Renal pelvis (tissue), 12 donors: ENCODE measurements around the gene LSMEM2. TPM values are rescaled to one million over a fixed set of nuclear protein-coding genes. Genes with fewer than 3 reads are reported as not detected.
"Not testable (repeated sequence)": the region's sequence is repeated elsewhere in the genome, so short reads cannot be mapped to it uniquely, and the experiment has no call there.

Source experiments
- DNase-seq: peaks from one replicate; pipeline ENCODE4 v3.0.0-alpha.2; 2013
- long read RNA-seq, 16 experiments: transcript quantifications; one replicate each; lab custom pipeline, GENCODE V29; 2026
- polyA plus RNA-seq, 3 donors: library from polyadenylated mRNA; unstranded; fragments of 120-200 nt; gene quantifications; one replicate each; pipeline ENCODE4 v1.2.1, GENCODE V29; 2013; ENCODE audit not compliant: insufficient read length in 3 of 3

Gene LSMEM2
- polyA plus RNA-seq, result 1 to 10 TPM in 1 of 3 donors, under 1 TPM in 2; 0.31 to 1.5 (median 0.69) TPM
- long read RNA-seq, donor 1, result 0 reads
- long read RNA-seq, donor 2, partial matches to known transcripts, result 0 of 1 reads
- long read RNA-seq, donor 2, other reads (novel, unspliced or antisense), result 0 of 1 reads
- long read RNA-seq, donor 3, result 0 reads
- long read RNA-seq, donor 4, partial matches to known transcripts, result 23 of 46 reads
- long read RNA-seq, donor 4, other reads (novel, unspliced or antisense), result 23 of 46 reads
- long read RNA-seq, donor 5, result 0 reads
- long read RNA-seq, donor 6, result 0 reads
- long read RNA-seq, donor 7, result 0 reads
- long read RNA-seq, donor 8, result 0 reads
- long read RNA-seq, donor 9, partial matches to known transcripts, result 11 of 28 reads
- long read RNA-seq, donor 9, other reads (novel, unspliced or antisense), result 16 of 28 reads
- long read RNA-seq, donor 10, partial matches to known transcripts, result 0 of 1 reads
- long read RNA-seq, donor 10, other reads (novel, unspliced or antisense), result 0 of 1 reads
- long read RNA-seq, donor 11, partial matches to known transcripts, result 19 of 28 reads
- long read RNA-seq, donor 11, other reads (novel, unspliced or antisense), result 9 of 28 reads
- long read RNA-seq, donor 12, partial matches to known transcripts, result 53 of 71 reads
- long read RNA-seq, donor 12, other reads (novel, unspliced or antisense), result 18 of 71 reads
- long read RNA-seq, donor 13, partial matches to known transcripts, result 17 of 24 reads
- long read RNA-seq, donor 13, other reads (novel, unspliced or antisense), result 7 of 24 reads
- long read RNA-seq, donor 14, result 0 reads
- long read RNA-seq, donor 15, result 0 reads
- long read RNA-seq, donor 16, partial matches to known transcripts, result 19 of 30 reads
- long read RNA-seq, donor 16, other reads (novel, unspliced or antisense), result 11 of 30 reads

GRCh38 chr3:50278880-50279224, at the start of gene LSMEM2:
LSMEM2 (plus strand) TSS chr3:50279087; CDS start chr3:50279114, 27 bp downstream.
- no peak for DNase-seq

- no peak for DNase-seq
Measured at GRCh38 chr3:50229490-50229889, 49.4 kb upstream of the LSMEM2 start.

- DNase-seq, result no peak
Measured at GRCh38 chr3:50230104-50230793, 48.6 kb upstream of the LSMEM2 start.

GRCh38 chr3:50230794-50231125, 48.1 kb upstream of the LSMEM2 start:
- DNase-seq, result no peak

GRCh38 chr3:50231581-50231980, 47.3 kb upstream of the LSMEM2 start:
- DNase-seq, result no peak

- DNase-seq, result no peak
Measured at GRCh38 chr3:50232303-50232702, 46.6 kb upstream of the LSMEM2 start.

GRCh38 chr3:50233176-50233575, 45.7 kb upstream of the LSMEM2 start:
- no peak for DNase-seq

- DNase-seq, result peak; percentile 99
Measured at GRCh38 chr3:50235716-50236483, 43.0 kb upstream of the LSMEM2 start, which contains the start of gene GNAI2. GNAI2 (plus strand) TSS chr3:50236204; CDS start chr3:50236336, 132 bp downstream.

- no peak for DNase-seq
Measured at GRCh38 chr3:50236484-50237132, 42.3 kb upstream of the LSMEM2 start.

- no peak for DNase-seq
Measured at GRCh38 chr3:50237133-50237651, 41.7 kb upstream of the LSMEM2 start.

GRCh38 chr3:50237754-50238548, 40.9 kb upstream of the LSMEM2 start:
- peak; percentile 73 for DNase-seq

- no peak for DNase-seq
Measured at GRCh38 chr3:50238549-50239026, 40.3 kb upstream of the LSMEM2 start.

- DNase-seq, result no peak
Measured at GRCh38 chr3:50239649-50240048, 39.2 kb upstream of the LSMEM2 start.

- DNase-seq, result no peak
Measured at GRCh38 chr3:50241163-50241562, 37.7 kb upstream of the LSMEM2 start.

- DNase-seq, result no peak
Measured at GRCh38 chr3:50241713-50242380, 37.0 kb upstream of the LSMEM2 start.

GRCh38 chr3:50242381-50242770, 36.5 kb upstream of the LSMEM2 start:
- DNase-seq, result no peak

GRCh38 chr3:50242851-50243542, 35.9 kb upstream of the LSMEM2 start:
- no peak for DNase-seq

- no peak for DNase-seq
Measured at GRCh38 chr3:50243543-50243895, 35.4 kb upstream of the LSMEM2 start.

GRCh38 chr3:50244813-50245212, 34.1 kb upstream of the LSMEM2 start:
- DNase-seq, result not testable (repeated sequence)
